HEK293T (cell line): ENCODE data around the gene ANTXRL.

ENCODE experiments used
- BHLHE40 ChIP-seq: fragments of 450-650 bp; IDR thresholded peaks from 2 replicates; pipeline ENCODE4 v1.6.1; 2016; ENCODE audit warnings: mild to moderate bottlenecking, moderate library complexity, borderline replicate concordance
- ELF4 ChIP-seq: fragments of 450-650 bp; IDR thresholded peaks from 2 replicates; pipeline ENCODE4 v1.6.1; 2017; ENCODE audit warnings: antibody characterized with exemption
- FOXA1 ChIP-seq: fragments of 450-650 bp; IDR thresholded peaks from 2 replicates; pipeline ENCODE4 v1.6.1; 2016; ENCODE audit warnings: mild to moderate bottlenecking
- FOXK2 ChIP-seq: fragments of 450-650 bp; IDR thresholded peaks from 2 replicates; pipeline ENCODE4 v1.6.1; 2016; ENCODE audit warnings: mild to moderate bottlenecking
- FOXM1 ChIP-seq: fragments of 450-650 bp; IDR thresholded peaks from 2 replicates; pipeline ENCODE4 v1.6.1; 2017; ENCODE audit warnings: mild to moderate bottlenecking, borderline replicate concordance
- SUZ12 ChIP-seq: fragments of 450-650 bp; IDR thresholded peaks from 2 replicates; pipeline ENCODE4 v1.6.1; 2016; ENCODE audit warnings: mild to moderate bottlenecking

DNA sequence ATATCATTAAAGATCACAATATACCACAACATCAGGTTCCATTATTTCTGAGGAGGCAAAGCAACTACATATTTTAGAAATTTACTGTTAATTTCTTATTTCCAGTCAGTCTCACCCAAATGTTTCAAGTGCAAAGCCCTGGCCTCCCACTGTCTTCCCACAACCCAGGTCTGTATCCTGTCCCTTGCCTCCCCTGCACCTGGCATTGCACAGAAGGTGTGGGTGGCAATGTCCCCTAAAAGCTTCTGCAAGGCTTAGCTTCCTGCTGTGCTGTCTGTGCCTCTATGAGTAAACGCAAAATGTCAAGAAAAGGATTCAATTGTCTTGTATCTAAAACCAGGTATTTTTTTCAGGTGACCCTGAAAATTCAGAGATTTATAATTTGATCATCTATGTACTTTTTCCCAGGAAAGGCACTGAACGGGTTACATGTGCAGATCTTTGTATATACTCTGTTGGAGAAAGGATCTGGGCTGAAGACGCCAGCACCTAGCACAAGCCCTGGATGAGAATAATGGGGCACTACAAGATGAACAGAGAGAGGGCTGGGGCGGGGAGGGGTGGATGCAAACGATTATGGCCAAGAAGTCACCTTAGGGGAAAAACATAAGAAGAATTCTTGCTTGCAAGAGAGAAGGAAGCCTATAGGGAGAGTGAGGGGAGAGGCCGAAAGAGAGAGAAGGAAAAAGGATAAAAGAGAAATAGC is 3.1 kb upstream of the ANTXRL start:
- TF ChIP-seq FOXK2 (no peak), SUZ12 (no peak), BHLHE40 (no peak), FOXA1 (no peak), FOXM1 (no peak), ELF4 (no peak)
